ENCODE results near the gene C1QTNF8.

Gene C1QTNF8, protein sequence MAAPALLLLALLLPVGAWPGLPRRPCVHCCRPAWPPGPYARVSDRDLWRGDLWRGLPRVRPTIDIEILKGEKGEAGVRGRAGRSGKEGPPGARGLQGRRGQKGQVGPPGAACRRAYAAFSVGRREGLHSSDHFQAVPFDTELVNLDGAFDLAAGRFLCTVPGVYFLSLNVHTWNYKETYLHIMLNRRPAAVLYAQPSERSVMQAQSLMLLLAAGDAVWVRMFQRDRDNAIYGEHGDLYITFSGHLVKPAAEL

DNA sequence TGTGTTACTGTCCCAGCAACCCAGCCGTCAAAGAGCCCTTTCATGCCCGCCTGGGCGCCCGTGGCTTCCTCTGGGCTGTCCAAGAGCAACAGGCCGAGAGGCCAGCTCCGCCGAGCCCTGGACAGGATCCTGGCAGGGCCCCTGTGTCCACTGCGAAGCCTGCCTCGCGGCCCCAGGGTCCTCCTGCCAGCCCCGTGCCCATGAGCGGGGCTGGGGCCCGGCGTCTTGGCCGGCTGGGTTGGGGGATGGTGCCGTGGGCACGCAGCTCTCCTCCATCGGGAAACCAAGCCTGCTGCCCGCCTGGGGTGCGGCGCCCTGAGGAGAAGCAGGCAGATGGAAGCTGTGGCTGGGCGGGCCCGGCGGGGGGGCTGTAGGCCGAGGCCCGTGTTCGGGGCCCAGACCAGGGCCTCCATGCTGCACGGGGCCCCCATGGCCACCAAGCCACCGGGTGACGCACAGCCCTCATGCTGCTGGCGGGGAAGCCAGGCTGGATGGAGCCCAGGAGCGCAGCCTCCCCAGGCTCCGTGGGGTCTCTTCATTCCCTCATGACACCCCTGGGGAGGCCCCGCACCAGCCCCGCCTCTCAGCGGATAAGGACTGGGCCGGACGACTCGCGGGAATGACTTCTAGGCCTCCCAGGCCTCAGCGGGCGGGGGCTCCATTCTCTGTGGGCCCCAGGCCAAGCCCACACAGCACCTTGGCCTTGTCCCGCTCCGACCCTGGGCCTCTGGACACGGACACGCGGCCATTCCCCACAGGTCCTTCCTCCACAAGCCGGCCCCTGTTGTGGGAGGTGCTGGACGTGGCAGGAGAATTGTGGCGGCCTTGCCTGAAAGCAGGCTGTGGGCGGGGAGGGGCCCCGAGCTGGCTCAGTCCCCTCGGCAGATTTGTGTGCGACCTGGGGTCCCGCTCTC is at the start of gene C1QTNF8:
Gene C1QTNF8, minus strand, starts transcription at position 76 of the 914 bp plus-strand sequence. CDS start 1,322 bp downstream, outside the sequence.
- Histone ChIP-seq H3K4me1 (ENCODE audit: control insufficient read depth, insufficient read depth, low read length) (no peaks in the 10 kb centered on the region), H3K4me3 (ENCODE audit: low read length) (no peak within 1 kb of the TSS), H3K27me3 (ENCODE audit: control insufficient read depth, insufficient read depth, low read length) (peaks cover 20% of the 10 kb centered on the region), H3K27ac (ENCODE audit: low read depth, low read length) (no peak within 1 kb of the TSS), H3K9ac (ENCODE audit: low read length) (no peak within 1 kb of the TSS), H3K36me3 (ENCODE audit: control insufficient read depth, insufficient read depth, low read length) (no peaks in the 10 kb centered on the region)

DNA sequence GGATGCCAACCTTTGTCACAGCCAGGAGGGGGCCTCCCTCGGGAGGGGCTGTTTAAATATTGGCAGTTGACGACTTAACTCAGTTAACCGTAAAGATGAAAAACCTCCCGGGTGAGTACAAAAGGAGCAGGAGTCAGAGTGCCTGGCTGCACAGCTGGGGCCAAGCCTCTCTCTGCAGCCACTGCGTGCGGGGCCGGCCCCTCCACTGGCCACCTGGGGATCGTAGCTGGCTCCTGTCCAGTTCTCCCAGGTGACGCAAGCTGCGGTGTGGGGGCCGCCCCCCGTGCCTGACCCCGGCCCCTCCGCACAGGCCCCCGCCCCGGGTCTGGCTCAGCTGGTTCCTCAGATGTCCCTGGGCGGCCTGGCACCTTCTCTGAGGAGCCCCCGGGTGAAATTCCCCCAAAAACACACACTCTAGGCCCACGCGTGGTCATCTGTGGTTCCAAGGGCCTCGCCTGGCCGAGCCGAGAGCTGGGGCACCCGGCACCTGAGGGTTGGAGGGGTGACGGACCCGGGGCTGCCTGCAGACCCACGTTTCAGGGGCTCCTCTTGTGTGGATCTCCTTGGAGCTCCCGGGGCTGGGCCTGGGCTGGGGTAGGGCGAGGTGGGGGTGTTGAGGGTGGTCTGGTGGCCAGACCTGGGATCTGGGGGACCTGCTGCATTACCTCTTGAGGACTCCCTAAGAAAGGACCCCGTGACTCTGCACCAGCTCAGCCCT is 49.5 kb upstream of the C1QTNF8 start:
- Histone ChIP-seq H3K36me3 (ENCODE audit: control insufficient read depth, insufficient read depth, low read length) (no peaks in the 10 kb centered on the region), H3K9ac (ENCODE audit: low read length) (no peak overlapping the region), H3K27me3 (ENCODE audit: control insufficient read depth, insufficient read depth, low read length) (no peaks in the 10 kb centered on the region)

DNA sequence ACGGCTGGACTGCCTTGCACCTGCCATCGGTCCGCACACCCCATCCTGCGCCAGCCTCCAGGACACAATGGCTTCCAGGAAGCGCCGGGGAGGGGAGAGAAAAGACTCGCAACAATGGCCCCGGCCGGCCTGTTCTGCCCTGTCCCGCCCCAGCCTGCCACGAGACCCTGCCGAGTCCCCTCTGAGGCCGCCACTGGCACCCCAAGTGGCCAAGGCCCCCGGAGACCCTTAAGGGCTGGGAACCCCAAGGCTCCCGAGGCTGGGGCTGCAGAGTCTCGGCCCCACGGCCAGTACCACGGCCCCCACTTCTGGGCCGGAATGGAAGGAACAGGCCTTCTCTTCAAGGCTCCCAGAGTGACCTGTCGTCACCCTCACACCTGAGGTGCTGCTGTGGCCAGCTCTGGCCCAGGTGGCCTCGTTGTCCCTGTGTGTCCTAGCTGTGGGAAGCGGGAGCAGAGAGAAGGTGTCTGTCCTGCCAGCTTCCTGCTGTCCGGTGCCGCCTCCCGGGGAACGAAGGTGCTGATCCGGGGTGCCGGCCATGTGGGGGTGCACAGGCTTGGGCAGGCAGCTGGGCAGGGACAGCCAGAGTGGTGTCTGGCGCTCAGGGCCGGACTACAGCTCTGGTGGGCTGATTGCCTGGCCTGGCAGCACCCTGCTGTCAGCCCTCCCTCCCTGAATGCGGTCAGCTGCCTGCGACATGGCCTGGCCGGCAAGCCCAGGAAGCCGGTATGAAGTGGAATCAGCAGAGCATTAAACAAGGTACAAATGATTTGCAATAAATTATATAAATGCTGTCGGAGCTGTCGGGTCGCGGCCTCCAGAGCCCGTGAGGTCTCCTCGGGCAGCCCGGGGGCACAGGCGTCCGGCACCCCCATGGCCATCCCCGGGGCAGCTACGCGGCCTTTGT is 48.7 kb upstream of the C1QTNF8 start:
- no peak overlapping the region for H3K4me3 ChIP-seq (ENCODE audit: low read length)
- H3K36me3 ChIP-seq (ENCODE audit: control insufficient read depth, insufficient read depth, low read length), result no peaks in the 10 kb centered on the region
- no peak overlapping the region for H3K27ac ChIP-seq (ENCODE audit: low read depth, low read length)
- no peaks in the 10 kb centered on the region for H3K27me3 ChIP-seq (ENCODE audit: control insufficient read depth, insufficient read depth, low read length)
- H3K4me1 ChIP-seq (ENCODE audit: control insufficient read depth, insufficient read depth, low read length), result no peaks in the 10 kb centered on the region
- no peak overlapping the region for H3K9ac ChIP-seq (ENCODE audit: low read length)

More for the DNA sequence above, 49.5 kb upstream of the C1QTNF8 start:
- Histone ChIP-seq H3K4me3 (ENCODE audit: low read length) (no peak overlapping the region), H3K4me1 (ENCODE audit: control insufficient read depth, insufficient read depth, low read length) (no peaks in the 10 kb centered on the region), H3K27ac (ENCODE audit: low read depth, low read length) (no peak overlapping the region)

DNA sequence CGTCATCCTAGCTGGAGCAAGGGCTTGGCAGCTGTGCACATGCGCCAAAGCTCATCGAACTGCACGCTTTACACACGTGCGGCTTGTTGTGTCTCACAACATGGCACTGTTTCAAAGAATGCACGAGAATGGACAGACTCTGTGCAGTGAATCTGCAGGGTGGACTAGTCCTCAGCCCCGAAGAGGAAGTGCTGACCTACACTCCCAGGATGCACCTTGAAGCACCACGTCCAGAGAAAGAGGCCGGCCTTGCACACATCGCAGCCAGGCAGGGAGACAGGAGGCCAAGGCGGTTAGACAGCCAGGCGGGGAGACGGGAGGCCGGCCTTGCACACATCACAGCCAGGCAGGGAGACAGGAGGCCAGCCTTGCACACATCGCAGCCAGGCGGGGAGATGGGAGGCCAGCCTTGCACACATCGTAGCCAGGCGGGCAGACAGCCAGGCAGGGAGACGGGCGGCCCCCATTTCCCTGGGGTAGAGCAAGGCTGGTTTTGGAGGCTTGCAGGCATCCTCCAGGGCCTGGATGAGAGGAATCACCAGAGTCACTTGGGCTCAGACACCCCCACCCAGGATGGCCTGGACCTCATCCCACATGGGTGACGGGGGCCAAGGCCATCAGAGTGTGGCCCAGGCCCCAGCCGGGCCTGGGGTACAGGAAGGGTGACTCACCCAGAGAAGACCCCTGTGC is 47.9 kb upstream of the C1QTNF8 start:
- Histone ChIP-seq H3K27ac (ENCODE audit: low read depth, low read length) (no peak overlapping the region), H3K36me3 (ENCODE audit: control insufficient read depth, insufficient read depth, low read length) (no peaks in the 10 kb centered on the region), H3K27me3 (ENCODE audit: control insufficient read depth, insufficient read depth, low read length) (no peaks in the 10 kb centered on the region), H3K9ac (ENCODE audit: low read length) (no peak overlapping the region), H3K4me1 (ENCODE audit: control insufficient read depth, insufficient read depth, low read length) (no peaks in the 10 kb centered on the region), H3K4me3 (ENCODE audit: low read length) (no peak overlapping the region)

DNA sequence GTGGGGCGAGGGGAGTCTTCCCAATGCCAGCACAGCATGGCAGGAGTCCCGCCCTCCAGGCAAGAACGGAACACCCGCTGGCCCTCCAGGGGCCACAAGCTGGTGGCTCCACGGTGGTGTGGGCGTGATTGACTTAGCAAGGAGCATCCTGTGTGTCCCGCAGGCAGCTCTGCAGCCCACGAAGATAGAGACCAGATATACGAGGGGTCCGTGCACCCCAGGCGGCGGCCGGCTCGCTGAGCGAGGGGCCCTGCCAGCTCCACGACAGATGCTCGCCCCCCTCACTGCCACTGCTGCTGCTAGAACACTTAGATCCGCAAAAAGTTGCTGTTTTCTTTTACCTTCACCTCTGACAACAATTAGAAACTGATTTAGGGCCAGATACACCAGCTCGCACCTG is 46.9 kb upstream of the C1QTNF8 start:
- Histone ChIP-seq H3K4me3 (ENCODE audit: low read length) (no peak overlapping the region), H3K4me1 (ENCODE audit: control insufficient read depth, insufficient read depth, low read length) (no peaks in the 10 kb centered on the region), H3K27ac (ENCODE audit: low read depth, low read length) (no peak overlapping the region), H3K27me3 (ENCODE audit: control insufficient read depth, insufficient read depth, low read length) (no peaks in the 10 kb centered on the region), H3K36me3 (ENCODE audit: control insufficient read depth, insufficient read depth, low read length) (no peaks in the 10 kb centered on the region), H3K9ac (ENCODE audit: low read length) (no peak overlapping the region)

DNA sequence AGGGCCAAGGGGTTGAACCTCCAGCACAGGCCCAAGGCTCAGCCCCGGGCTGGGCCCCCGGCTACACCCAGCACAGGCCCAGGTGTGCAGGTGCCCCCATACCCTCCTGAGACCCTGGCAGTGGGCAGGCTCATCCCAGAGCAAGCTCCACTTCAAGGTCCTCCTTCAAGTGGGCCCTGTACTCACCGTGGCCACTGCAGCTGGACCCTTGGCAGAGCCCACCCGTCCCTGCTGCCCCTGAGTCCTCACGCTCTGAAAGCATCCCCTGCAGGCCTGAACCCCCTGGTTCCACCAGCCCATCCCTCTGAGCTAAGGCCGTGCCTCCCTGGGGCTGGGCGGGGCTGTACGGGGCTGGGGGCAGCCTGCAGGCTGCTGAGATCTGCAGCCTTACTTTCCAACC is 45.7 kb upstream of the C1QTNF8 start:
- no peaks in the 10 kb centered on the region for H3K36me3 ChIP-seq (ENCODE audit: control insufficient read depth, insufficient read depth, low read length)
- H3K4me1 ChIP-seq (ENCODE audit: control insufficient read depth, insufficient read depth, low read length), result no peaks in the 10 kb centered on the region
- H3K9ac ChIP-seq (ENCODE audit: low read length), result no peak overlapping the region
- no peak overlapping the region for H3K27ac ChIP-seq (ENCODE audit: low read depth, low read length)
- H3K27me3 ChIP-seq (ENCODE audit: control insufficient read depth, insufficient read depth, low read length), result no peaks in the 10 kb centered on the region
- H3K4me3 ChIP-seq (ENCODE audit: low read length), result no peak overlapping the region

DNA sequence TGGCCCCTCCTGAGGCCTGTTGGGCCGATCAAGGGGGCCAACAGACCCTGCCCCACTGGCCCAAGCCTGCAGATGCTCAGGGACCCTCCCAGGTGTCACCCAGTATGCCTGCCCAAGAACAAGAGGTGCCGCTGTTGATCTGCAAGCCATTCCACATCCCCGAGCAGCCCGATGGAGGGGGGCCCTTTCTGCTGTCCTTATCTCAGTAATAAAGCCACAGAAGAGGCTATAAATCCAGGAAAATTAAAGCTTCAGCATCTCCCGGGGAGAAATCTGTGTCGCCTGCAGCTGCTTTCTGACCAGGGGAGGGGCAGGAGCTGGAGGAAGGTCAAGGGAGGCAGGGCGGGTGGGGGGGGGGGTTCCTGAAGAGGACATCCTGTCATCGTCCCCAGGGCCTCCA is 45.1 kb upstream of the C1QTNF8 start:
- no peaks in the 10 kb centered on the region for H3K27me3 ChIP-seq (ENCODE audit: control insufficient read depth, insufficient read depth, low read length)
- no peaks in the 10 kb centered on the region for H3K36me3 ChIP-seq (ENCODE audit: control insufficient read depth, insufficient read depth, low read length)

DNA sequence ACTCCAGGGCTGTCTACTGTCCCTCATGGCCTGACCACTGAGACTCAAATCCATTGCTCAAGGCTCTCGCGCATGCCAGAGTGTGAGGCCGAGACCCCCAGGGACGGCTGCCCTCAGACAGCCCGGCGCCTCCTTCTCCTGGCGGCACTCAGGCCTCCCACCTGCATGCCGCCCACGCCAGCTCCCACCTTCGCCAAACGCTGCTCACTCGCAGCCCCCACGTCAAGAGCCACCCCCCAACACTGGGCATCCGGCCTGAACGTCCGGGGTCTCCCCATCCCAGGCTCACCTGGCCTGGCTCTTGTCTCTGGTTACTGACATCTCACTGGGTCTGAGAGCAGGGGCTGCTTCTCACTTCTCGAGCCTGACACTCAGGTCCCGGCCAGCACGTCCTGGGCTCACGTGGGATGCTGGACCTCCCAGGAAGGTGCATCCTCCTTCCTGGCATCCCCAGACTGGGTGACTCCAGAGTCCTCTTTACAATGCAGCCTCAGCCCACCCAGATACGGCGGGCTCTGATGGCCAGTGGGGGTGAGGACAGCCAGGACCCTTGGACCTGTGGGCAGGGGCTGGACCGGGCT is 44.6 kb upstream of the C1QTNF8 start:
- Histone ChIP-seq H3K4me3 (ENCODE audit: low read length) (no peak overlapping the region), H3K4me1 (ENCODE audit: control insufficient read depth, insufficient read depth, low read length) (no peaks in the 10 kb centered on the region), H3K27me3 (ENCODE audit: control insufficient read depth, insufficient read depth, low read length) (no peaks in the 10 kb centered on the region), H3K9ac (ENCODE audit: low read length) (no peak overlapping the region), H3K36me3 (ENCODE audit: control insufficient read depth, insufficient read depth, low read length) (no peaks in the 10 kb centered on the region), H3K27ac (ENCODE audit: low read depth, low read length) (no peak overlapping the region)

More for the DNA sequence above, 45.1 kb upstream of the C1QTNF8 start:
- H3K4me3 ChIP-seq (ENCODE audit: low read length), result no peak overlapping the region
- no peak overlapping the region for H3K9ac ChIP-seq (ENCODE audit: low read length)
- H3K4me1 ChIP-seq (ENCODE audit: control insufficient read depth, insufficient read depth, low read length), result no peaks in the 10 kb centered on the region
- H3K27ac ChIP-seq (ENCODE audit: low read depth, low read length), result no peak overlapping the region

DNA sequence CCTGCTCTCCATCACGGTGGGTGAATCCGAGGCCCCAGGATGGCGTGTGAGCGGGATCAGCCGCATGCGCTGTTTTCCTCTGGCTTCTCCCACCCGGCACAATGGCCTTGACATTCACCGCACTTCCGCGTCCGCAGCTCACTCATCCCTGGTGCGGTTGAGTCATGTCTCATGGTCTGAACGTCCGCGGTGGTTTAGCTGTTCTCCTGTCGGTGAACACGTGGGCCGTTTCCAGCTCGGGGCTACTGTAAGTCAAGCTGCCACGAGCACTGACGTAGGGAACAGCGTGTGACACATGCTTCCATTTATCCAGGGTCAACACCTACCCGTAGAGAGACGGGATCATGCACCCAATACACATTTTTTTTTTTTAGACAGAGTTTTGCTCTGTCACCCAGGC is 41.6 kb upstream of the C1QTNF8 start:
- H3K4me1 ChIP-seq (ENCODE audit: control insufficient read depth, insufficient read depth, low read length), result no peaks in the 10 kb centered on the region

DNA sequence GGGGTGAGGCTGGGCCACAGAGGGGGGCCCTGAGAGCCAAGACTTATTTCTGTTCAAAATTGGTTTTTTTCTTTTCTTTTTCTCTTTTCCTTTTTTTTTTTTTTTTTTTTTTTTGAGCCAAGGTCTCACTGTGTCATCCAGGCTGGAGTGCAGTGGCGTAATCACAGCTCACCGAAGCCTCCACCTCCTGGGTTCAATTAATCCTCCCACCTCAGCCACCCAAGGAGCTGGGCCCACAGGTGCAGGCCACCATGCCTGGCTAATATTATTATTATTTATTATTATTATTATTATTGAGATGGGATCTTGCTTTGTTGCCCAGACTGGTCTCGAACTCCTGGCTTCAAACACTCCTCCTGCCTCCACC is 39.4 kb upstream of the C1QTNF8 start:
- no peaks in the 10 kb centered on the region for H3K27me3 ChIP-seq (ENCODE audit: control insufficient read depth, insufficient read depth, low read length)
- no peaks in the 10 kb centered on the region for H3K36me3 ChIP-seq (ENCODE audit: control insufficient read depth, insufficient read depth, low read length)
- H3K9ac ChIP-seq (ENCODE audit: low read length), result no peak overlapping the region
- H3K4me1 ChIP-seq (ENCODE audit: control insufficient read depth, insufficient read depth, low read length), result no peaks in the 10 kb centered on the region
- H3K27ac ChIP-seq (ENCODE audit: low read depth, low read length), result no peak overlapping the region
- no peak overlapping the region for H3K4me3 ChIP-seq (ENCODE audit: low read length)

More for the DNA sequence above, 41.6 kb upstream of the C1QTNF8 start:
- no peak overlapping the region for H3K9ac ChIP-seq (ENCODE audit: low read length)
- no peaks in the 10 kb centered on the region for H3K27me3 ChIP-seq (ENCODE audit: control insufficient read depth, insufficient read depth, low read length)
- H3K4me3 ChIP-seq (ENCODE audit: low read length), result no peak overlapping the region
- no peak overlapping the region for H3K27ac ChIP-seq (ENCODE audit: low read depth, low read length)
- no peaks in the 10 kb centered on the region for H3K36me3 ChIP-seq (ENCODE audit: control insufficient read depth, insufficient read depth, low read length)

DNA sequence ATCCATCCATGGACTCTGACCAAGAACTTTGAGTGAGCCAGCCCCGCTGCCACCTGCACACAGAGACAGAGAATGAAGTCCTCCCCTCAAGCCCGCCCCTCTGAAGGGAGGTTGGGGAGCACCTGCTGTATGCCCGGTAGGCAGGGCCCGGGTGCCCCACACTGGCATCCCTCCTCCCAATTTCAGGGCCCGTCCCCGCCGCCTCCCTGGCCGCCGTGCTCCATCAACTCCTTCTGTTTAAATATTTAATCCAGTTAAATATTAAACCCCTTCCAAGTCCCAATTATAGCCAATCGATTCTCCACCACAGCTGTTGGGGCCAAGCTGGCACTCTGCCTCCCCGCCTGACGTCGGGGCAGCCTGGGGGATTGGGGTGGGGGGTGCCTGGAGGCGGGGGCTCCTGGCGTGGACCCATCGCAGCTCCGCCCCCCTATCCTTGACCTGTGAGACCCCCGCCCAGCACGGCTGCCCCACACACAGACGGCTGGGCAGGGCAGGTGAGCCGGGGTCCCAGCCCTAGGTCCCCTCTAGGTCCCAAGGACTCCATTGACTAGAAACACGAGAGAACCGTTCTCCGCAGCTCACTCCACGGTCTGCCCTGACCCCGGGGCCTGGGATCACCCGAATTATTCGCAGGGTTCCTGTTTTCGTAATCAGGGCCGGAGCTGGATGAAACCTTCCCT is 38.9 kb upstream of the C1QTNF8 start:
- no peaks in the 10 kb centered on the region for H3K36me3 ChIP-seq (ENCODE audit: control insufficient read depth, insufficient read depth, low read length)
- no peaks in the 10 kb centered on the region for H3K4me1 ChIP-seq (ENCODE audit: control insufficient read depth, insufficient read depth, low read length)
- no peak overlapping the region for H3K4me3 ChIP-seq (ENCODE audit: low read length)
- no peak overlapping the region for H3K9ac ChIP-seq (ENCODE audit: low read length)
- no peak overlapping the region for H3K27ac ChIP-seq (ENCODE audit: low read depth, low read length)
- H3K27me3 ChIP-seq (ENCODE audit: control insufficient read depth, insufficient read depth, low read length), result no peaks in the 10 kb centered on the region
